Measurements from ENCODE around the gene DNM3. TPM values are rescaled to one million over a fixed set of nuclear protein-coding genes. Genes with fewer than 3 reads are reported as not detected.
A peak's percentile ranks its signal among the peaks of the same experiment; 100 is the strongest.

Gene DNM3
- total RNA-seq, 1 donor from 2014 or later = 1.1 TPM

DNA sequence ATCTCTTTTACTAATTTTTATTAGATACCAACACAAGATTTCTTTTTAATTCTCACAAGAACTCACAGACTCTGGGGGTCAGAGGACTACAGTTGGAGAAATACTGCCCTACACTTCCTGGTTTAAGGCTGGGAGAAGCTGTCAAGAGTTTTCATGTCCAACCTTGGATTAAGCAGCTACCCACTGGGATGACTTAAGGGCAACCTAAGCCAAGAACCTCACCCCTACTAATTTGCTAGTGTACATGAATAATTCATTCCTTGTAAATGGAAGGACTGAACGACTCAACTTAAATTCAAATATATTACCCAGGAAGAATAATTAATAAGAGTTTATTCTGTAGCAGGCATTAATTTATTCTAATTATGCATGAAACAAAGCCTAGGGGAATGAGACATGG is 396.9 kb downstream of the DNM3 start:
- no peak overlapping the region for H3K27ac ChIP-seq
- no peaks in the 10 kb centered on the region for H3F3A ChIP-seq (ENCODE audit: low read depth)
- Mint-ChIP-seq H3K9me3 (no peaks in the 10 kb centered on the region), H3K27me3 (ENCODE audit: insufficient read depth, low read depth) (no peaks in the 10 kb centered on the region), H3K27ac (no peak overlapping the region), H3K36me3 (no peaks in the 10 kb centered on the region), H3K4me1 (peaks cover 21% of the 10 kb centered on the region), H3K4me3 (no peak overlapping the region)
- no peak overlapping the region for H2AFZ ChIP-seq (replicated peaks)
- no peaks in the 10 kb centered on the region for H3K9me3 ChIP-seq (ENCODE audit: low read depth)
- peaks cover 23% of the 10 kb centered on the region for H3K4me1 ChIP-seq
- TF ChIP-seq EZH2phosphoT487 (IDR thresholded peaks at IDR 0.05) (no peak), CTCF (IDR thresholded peaks at IDR 0.05) (no peak), EZH2 (IDR thresholded peaks at IDR 0.05) (no peak)
- no peak overlapping the region for H3K9ac ChIP-seq
- H3K4me3 ChIP-seq = no peak overlapping the region
- no peak for DNase-seq (ENCODE audit: low spot score)
- no peak overlapping the region for H3K4me2 ChIP-seq
- H4K20me1 ChIP-seq (ENCODE audit: low read depth) = no peaks in the 10 kb centered on the region
- H3K27me3 ChIP-seq = no peaks in the 10 kb centered on the region
- no peaks in the 10 kb centered on the region for H3K79me2 ChIP-seq (ENCODE audit: low read depth)
- no peaks in the 10 kb centered on the region for H3K36me3 ChIP-seq

GRCh38 chr1:172238965-172239364 is 397.7 kb downstream of the DNM3 start:
- TF ChIP-seq EZH2phosphoT487 (IDR thresholded peaks at IDR 0.05) = no peak
- no peak for TF ChIP-seq EZH2 (IDR thresholded peaks at IDR 0.05)
- no peak for TF ChIP-seq CTCF (IDR thresholded peaks at IDR 0.05)
- no peak overlapping the region for H3K4me3 Mint-ChIP-seq
- no peaks in the 10 kb centered on the region for H3K27me3 Mint-ChIP-seq (ENCODE audit: insufficient read depth, low read depth)
- H3K9me3 ChIP-seq (ENCODE audit: low read depth) = no peaks in the 10 kb centered on the region
- peaks cover 23% of the 10 kb centered on the region for H3K4me1 ChIP-seq
- no peak overlapping the region for H3K9ac ChIP-seq
- no peak overlapping the region for H3K4me2 ChIP-seq
- H3K36me3 Mint-ChIP-seq = no peaks in the 10 kb centered on the region
- no peaks in the 10 kb centered on the region for H4K20me1 ChIP-seq (ENCODE audit: low read depth)
- H3K27ac ChIP-seq = no peak overlapping the region
- no peaks in the 10 kb centered on the region for H3K9me3 Mint-ChIP-seq
- no peaks in the 10 kb centered on the region for H3K36me3 ChIP-seq
- peak overlapping the region; percentile 17 for H3K27ac Mint-ChIP-seq
- H3K4me3 ChIP-seq = no peak overlapping the region
- no peak overlapping the region for H2AFZ ChIP-seq (replicated peaks)
- no peaks in the 10 kb centered on the region for H3K27me3 ChIP-seq
- DNase-seq (ENCODE audit: low spot score) = no peak
- H3K4me1 Mint-ChIP-seq = peaks cover 21% of the 10 kb centered on the region
- H3F3A ChIP-seq (ENCODE audit: low read depth) = no peaks in the 10 kb centered on the region
- no peaks in the 10 kb centered on the region for H3K79me2 ChIP-seq (ENCODE audit: low read depth)

DNA sequence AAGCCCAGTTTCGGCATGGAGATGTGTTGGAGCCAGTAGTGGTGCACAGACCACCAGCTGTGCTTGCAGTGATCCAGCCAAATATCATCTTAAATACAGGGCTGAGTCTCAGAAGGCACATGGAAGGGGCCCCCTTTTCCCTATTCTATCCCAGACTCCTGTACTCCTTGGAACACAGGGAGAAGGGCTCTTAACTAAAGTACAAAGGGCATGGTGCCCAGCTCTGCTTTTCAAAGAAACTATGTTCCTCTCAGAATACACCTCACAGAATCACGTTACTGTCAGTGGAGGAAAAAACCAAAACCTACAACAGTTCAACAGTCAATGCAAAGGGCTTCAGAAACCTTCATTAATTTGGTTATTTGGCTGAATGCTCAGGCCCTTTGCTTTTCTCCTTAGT is 398.6 kb downstream of the DNM3 start:
- Mint-ChIP-seq H3K9me3 (no peaks in the 10 kb centered on the region), H3K4me1 (peaks cover 21% of the 10 kb centered on the region), H3K27me3 (ENCODE audit: insufficient read depth, low read depth) (no peaks in the 10 kb centered on the region), H3K27ac (no peak overlapping the region), H3K36me3 (no peaks in the 10 kb centered on the region), H3K4me3 (no peak overlapping the region)
- TF ChIP-seq EZH2phosphoT487 (IDR thresholded peaks at IDR 0.05) (no peak), CTCF (IDR thresholded peaks at IDR 0.05) (no peak), EZH2 (IDR thresholded peaks at IDR 0.05) (no peak)
- no peaks in the 10 kb centered on the region for H3K36me3 ChIP-seq
- H3K9ac ChIP-seq = no peak overlapping the region
- H3K27ac ChIP-seq = no peak overlapping the region
- H4K20me1 ChIP-seq (ENCODE audit: low read depth) = no peaks in the 10 kb centered on the region
- no peaks in the 10 kb centered on the region for H3K79me2 ChIP-seq (ENCODE audit: low read depth)
- H3K27me3 ChIP-seq = no peaks in the 10 kb centered on the region
- peak; percentile 7 for DNase-seq (ENCODE audit: low spot score)
- no peak overlapping the region for H3K4me3 ChIP-seq
- no peaks in the 10 kb centered on the region for H3F3A ChIP-seq (ENCODE audit: low read depth)
- H2AFZ ChIP-seq (replicated peaks) = peak overlapping the region; percentile 91
- H3K4me1 ChIP-seq = peaks cover 23% of the 10 kb centered on the region
- no peaks in the 10 kb centered on the region for H3K9me3 ChIP-seq (ENCODE audit: low read depth)
- peak overlapping the region; percentile 23 for H3K4me2 ChIP-seq

Data from neural progenitor cell (in vitro differentiated cells).